Effector CD8-positive, alpha-beta T cell (primary cell): ENCODE measurements around the gene PTPRCAP.
A peak's percentile ranks its signal among the peaks of the same experiment; 100 is the strongest.
"Not testable (repeated sequence)": the region's sequence is repeated elsewhere in the genome, so short reads cannot be mapped to it uniquely, and the experiment has no call there.

Source experiments
- DNase-seq: peaks from one replicate; lab custom pipeline; 2025; lab: John Stamatoyannopoulos, UW

The PTPRCAP gene

GRCh38 chr11:67409261-67409666 is 28.2 kb downstream of the PTPRCAP start:
- peak; percentile 46 for DNase-seq

GRCh38 chr11:67408437-67409200 is 28.9 kb downstream of the PTPRCAP start:
- no peak for DNase-seq

GRCh38 chr11:67407688-67408163 is 29.8 kb downstream of the PTPRCAP start:
- DNase-seq: no peak

GRCh38 chr11:67406969-67407687 is 30.4 kb downstream of the PTPRCAP start:
- peak; percentile 19 for DNase-seq

GRCh38 chr11:67406420-67406968 is 31.0 kb downstream of the PTPRCAP start:
- DNase-seq: no peak

GRCh38 chr11:67405688-67406339 is 31.7 kb downstream of the PTPRCAP start:
- DNase-seq: no peak

- DNase-seq: no peak
Measured at GRCh38 chr11:67405196-67405567, 32.3 kb downstream of the PTPRCAP start.

- no peak for DNase-seq
Measured at GRCh38 chr11:67404515-67405195, 32.8 kb downstream of the PTPRCAP start.

GRCh38 chr11:67403085-67403484 is 34.4 kb downstream of the PTPRCAP start:
- DNase-seq: not testable (repeated sequence)

GRCh38 chr11:67402192-67402839 is 35.2 kb downstream of the PTPRCAP start:
- not testable (repeated sequence) for DNase-seq

- peak; percentile 88 for DNase-seq
Measured at GRCh38 chr11:67401495-67402191, 35.8 kb downstream of the PTPRCAP start, which contains the start of gene PPP1CA. Gene PPP1CA, minus strand, starts transcription at chr11:67401858. Its CDS starts 76 bp downstream, at chr11:67401782.

GRCh38 chr11:67400942-67401494 is 36.5 kb downstream of the PTPRCAP start:
- no peak for DNase-seq

GRCh38 chr11:67400251-67400941 is 37.1 kb downstream of the PTPRCAP start:
- no peak for DNase-seq

- no peak for DNase-seq
Measured at GRCh38 chr11:67398661-67399563, 38.6 kb downstream of the PTPRCAP start.

GRCh38 chr11:67397986-67398660 is 39.4 kb downstream of the PTPRCAP start:
- DNase-seq: no peak

- DNase-seq: no peak
Measured at GRCh38 chr11:67397536-67397935, 39.9 kb downstream of the PTPRCAP start.

- DNase-seq: no peak
Measured at GRCh38 chr11:67396587-67397389, 40.7 kb downstream of the PTPRCAP start.
